Endothelial cell of umbilical vein (primary cell): ENCODE measurements around the gene INPP5F. TPM values are rescaled to one million over a fixed set of nuclear protein-coding genes. Genes with fewer than 3 reads are reported as not detected.

Source experiments
- BruUV-seq: library from RNA; stranded (reverse); fragments of 400-500 nt; replicated peaks from 2 replicates; lab custom pipeline; 2021; lab: Mats Ljungman, UMichigan
- CTCF ChIA-PET: fragments of 300-600, 350-600 bp; sonication (Branson Sonifier 250); formaldehyde crosslinking; loops from one replicate; lab custom pipeline; 2021; ENCODE audit warnings: antibody characterized with exemption, inconsistent platforms; lab: Charles Lee
- POLR2A ChIA-PET: fragments of 300-600, 350-600 bp; sonication (Branson Sonifier 250); formaldehyde crosslinking; loops from one replicate; lab custom pipeline; 2021; ENCODE audit warnings: antibody characterized with exemption, inconsistent platforms; lab: Charles Lee
- DNase-seq: peaks from one replicate; pipeline ENCODE4 v3.0.0-alpha.2; 2011; ENCODE audit warnings: low read depth, low spot score
- FAIRE-seq: peaks from 2 replicates; lab custom pipeline; 2011; peaks lifted over from hg19 to GRCh38; lab: Jason Lieb, UNC
- H2AFZ ChIP-seq: 2 replicates; pipeline ENCODE4 v1.6.0; 2012; ENCODE audit warnings: low read depth, low read length, control low read depth, inconsistent platforms
- H3K27ac ChIP-seq: 2 replicates; pipeline ENCODE4 v1.5.1; 2011; ENCODE audit warnings: low read depth, mild to moderate bottlenecking, control low read depth, low read length, moderate library complexity; ENCODE audit not compliant: insufficient read depth
- H3K27me3 ChIP-seq, 2 experiments: 2 replicates each; pipeline versions ENCODE4 v1.6.0 to v1.6.1; 2011; ENCODE audit warnings: low read length in 2 of 2, mixed read lengths in 1 of 2; ENCODE audit not compliant: control insufficient read depth in 2 of 2, insufficient read depth in 2 of 2
- H3K36me3 ChIP-seq, 2 experiments: 2 replicates in 1 of 2; 3 replicates in 1 of 2; pipeline ENCODE4 v1.5.1; 2011; ENCODE audit warnings: low read length in 2 of 2, mild to moderate bottlenecking in 1 of 2, moderate library complexity in 1 of 2; ENCODE audit not compliant: control insufficient read depth in 2 of 2, insufficient read depth in 2 of 2; ENCODE audit errors: extremely low read depth in 1 of 2
- H3K4me1 ChIP-seq: 3 replicates; pipeline ENCODE4 v1.5.1; 2011; ENCODE audit warnings: mild to moderate bottlenecking, low read length; ENCODE audit not compliant: control insufficient read depth, insufficient read depth; ENCODE audit errors: extremely low read depth
- H3K4me2 ChIP-seq: 2 replicates; pipeline ENCODE4 v1.6.1; 2011; ENCODE audit warnings: low read length, control low read depth, mixed read lengths; ENCODE audit not compliant: insufficient read depth
- H3K4me3 ChIP-seq, 3 experiments: fragments of 200-600 bp in 1 of 3; sonication (generic), shearing (Covaris generic) in 1 of 3; replicated peaks in 1 of 3; 2 replicates each; pipeline ENCODE4 v1.5.1; 2011 to 2016; ENCODE audit warnings: control low read depth in 3 of 3, low read length in 3 of 3, mild to moderate bottlenecking in 2 of 3, inconsistent platforms in 1 of 3, low read depth in 1 of 3, moderate library complexity in 1 of 3; ENCODE audit not compliant: insufficient read depth in 1 of 3
- H3K79me2 ChIP-seq: 2 replicates; pipeline ENCODE4 v1.6.0; 2012; ENCODE audit warnings: low read length, inconsistent platforms; ENCODE audit not compliant: control insufficient read depth, insufficient read depth
- H3K9ac ChIP-seq: replicated peaks from 2 replicates; pipeline ENCODE3; 2011; ENCODE audit warnings: low read length, control low read depth; ENCODE audit not compliant: insufficient read depth; ENCODE audit errors: extremely low read depth
- H3K9me1 ChIP-seq: replicated peaks from 3 replicates; pipeline ENCODE4 v1.6.0; 2011; ENCODE audit warnings: mild to moderate bottlenecking, low read length; ENCODE audit not compliant: control insufficient read depth, insufficient read depth; ENCODE audit errors: extremely low read depth
- H3K9me3 ChIP-seq: replicated peaks from 2 replicates; pipeline ENCODE4 v1.5.1; 2012; ENCODE audit warnings: low read length, inconsistent platforms; ENCODE audit not compliant: control insufficient read depth, insufficient read depth
- H4K20me1 ChIP-seq: replicated peaks from 2 replicates; pipeline ENCODE3; 2011; ENCODE audit warnings: mild to moderate bottlenecking, low read length; ENCODE audit not compliant: control insufficient read depth, insufficient read depth; ENCODE audit errors: extremely low read depth
- CTCF ChIP-seq, 2 donors: IDR thresholded peaks; 1 replicate in 1 of 2; 2 replicates in 1 of 2; pipeline ENCODE4 v1.5.1; 2011; ENCODE audit warnings: low read length in 2 of 2, mild to moderate bottlenecking in 2 of 2, moderate library complexity in 2 of 2, control low read depth in 1 of 2, inconsistent platforms in 1 of 2, low read depth in 1 of 2; ENCODE audit not compliant: insufficient read depth in 1 of 2; ENCODE audit errors: extremely low read depth in 1 of 2
- EZH2 ChIP-seq: IDR thresholded peaks from 2 replicates; pipeline ENCODE4 v1.6.1; 2012; ENCODE audit warnings: borderline replicate concordance, low read depth, mild to moderate bottlenecking, moderate library complexity, low read length, inconsistent platforms; ENCODE audit not compliant: severe bottlenecking
- FOS ChIP-seq: IDR thresholded peaks from 2 replicates; pipeline ENCODE4 v1.6.1; 2011; ENCODE audit warnings: mild to moderate bottlenecking, low read length, moderate library complexity, borderline replicate concordance; ENCODE audit not compliant: insufficient read depth
- GATA2 ChIP-seq: IDR thresholded peaks from 2 replicates; pipeline ENCODE4 v1.7.0; 2011; ENCODE audit warnings: low read depth, mild to moderate bottlenecking, moderate library complexity, mixed read lengths, low read length; ENCODE audit not compliant: insufficient read length, insufficient read depth
- JUN ChIP-seq: IDR thresholded peaks from 2 replicates; pipeline ENCODE4 v1.6.1; 2011; ENCODE audit warnings: borderline replicate concordance, low read depth; ENCODE audit not compliant: insufficient read length, insufficient read depth
- MAX ChIP-seq: IDR thresholded peaks from 2 replicates; pipeline ENCODE4 v1.6.1; 2011; ENCODE audit not compliant: insufficient read depth, insufficient read length
- MYC ChIP-seq: IDR thresholded peaks from one replicate; pipeline ENCODE4 v1.6.1; 2011; ENCODE audit warnings: mild to moderate bottlenecking, low read depth, low read length
- POLR2A ChIP-seq: IDR thresholded peaks from 2 replicates; pipeline ENCODE4 v1.6.1; 2012; ENCODE audit warnings: low read depth, mild to moderate bottlenecking, control low read depth, low read length
- POLR2AphosphoS5 ChIP-seq: IDR thresholded peaks from 2 replicates; pipeline ENCODE4 v1.6.1; 2012; ENCODE audit warnings: low read depth, mild to moderate bottlenecking, control low read depth, low read length, moderate library complexity; ENCODE audit not compliant: insufficient read depth
- dilution Hi-C: fragments of 300-500 bp; cut with MboI; formaldehyde crosslinking; loops from one replicate; pipeline ENCODE4 v1.15.0; 2019; ENCODE audit warnings: low sequenced_read_pairs; ENCODE audit not compliant: extremely low pct_ligation_motif_present
- intact Hi-C: fragments of 100-400 bp; cut with micrococcal nuclease; formaldehyde crosslinking; loops from one replicate; pipeline ENCODE4 v1.10.0; 2022
- polyA plus RNA-seq, 4 experiments: library from polyadenylated mRNA; depleted of rRNA in 3 of 4; stranded (reverse) in 3 of 4; unstranded in 1 of 4; fragments of >200 nt; gene quantifications; 2 replicates each; pipeline versions ENCODE4 v1.2.1 to v1.2.3, GENCODE V29; 2011 to 2012; ENCODE audit warnings: missing spikeins in 1 of 4
- total RNA-seq: library from RNA; stranded (reverse); gene quantifications from 2 replicates; pipeline ENCODE4 v1.2.3, GENCODE V29; 2021

Gene INPP5F
- total and polyA plus RNA-seq, 2 donors (not counting 3 experiments of a cell fraction or from before 2014, with no cell fraction given) = 6.1 to 20.3 TPM

- BruUV-seq = no TSS peak
- POLR2A ChIA-PET = no interaction called here
- no peak overlapping the region for H3K27ac ChIP-seq
- CTCF ChIA-PET = interaction anchor here (8.3 kb wide), 1 partner anchor 105 kb away, joined by 280 read pairs; no protein-coding TSS in a partner anchor
- FAIRE-seq = no peak
- no peak overlapping the region for H3K9ac ChIP-seq
- peaks cover 12% of the 10 kb centered on the region for H3K79me2 ChIP-seq
- no peak overlapping the region for H2AFZ ChIP-seq
- dilution Hi-C loops = no loop called here
- H3K9me3 ChIP-seq = no peaks in the 10 kb centered on the region
- H3K4me1 ChIP-seq = peaks cover 8% of the 10 kb centered on the region
- H4K20me1 ChIP-seq = no peaks in the 10 kb centered on the region
- TF ChIP-seq MYC (no peak), GATA2 (no peak), FOS (no peak), MAX (no peak), POLR2AphosphoS5 (no peak)
- no peak overlapping the region for H3K4me3 ChIP-seq
- intact Hi-C loops = no loop called here
- H3K27me3 ChIP-seq = no peaks in the 10 kb centered on the region
- no peaks in the 10 kb centered on the region for H3K9me1 ChIP-seq
- no peak overlapping the region for H3K4me2 ChIP-seq
- DNase-seq = no peak
- no peaks in the 10 kb centered on the region for H3K36me3 ChIP-seq
Observed at GRCh38 chr10:119754085-119754484, 28.2 kb downstream of the INPP5F start.

GRCh38 chr10:119754936-119755335, 29.1 kb downstream of the INPP5F start:
- Histone ChIP-seq H3K4me1 (peaks cover 8% of the 10 kb centered on the region), H3K4me2 (no peak overlapping the region), H3K36me3 (no peaks in the 10 kb centered on the region), H3K79me2 (peaks cover 12% of the 10 kb centered on the region), H3K9me3 (no peaks in the 10 kb centered on the region), H3K27ac (no peak overlapping the region), H3K9me1 (no peaks in the 10 kb centered on the region), H4K20me1 (no peaks in the 10 kb centered on the region), H3K27me3 (no peaks in the 10 kb centered on the region), H3K4me3 (no peak overlapping the region), H3K9ac (no peak overlapping the region), H2AFZ (no peak overlapping the region)
- DNase-seq (no peak), FAIRE-seq (no peak)
- BruUV-seq = no TSS peak
- TF ChIP-seq POLR2AphosphoS5 (no peak), GATA2 (no peak), MYC (no peak), POLR2A (no peak), FOS (no peak), MAX (no peak), EZH2 (no peak), JUN (no peak), CTCF (IDR thresholded peaks at IDR 0.05; ENCODE audit: extremely low read depth in 1 of 2, insufficient read depth in 1 of 2, low read depth in 1 of 2, low read length in 2 of 2) (no peak)
- intact Hi-C loops (no loop called here), dilution Hi-C loops (no loop called here)
- ChIA-PET POLR2A (no interaction called here), CTCF (interaction anchor here (8.3 kb wide), 1 partner anchor 104 kb away, joined by 280 read pairs; no protein-coding TSS in a partner anchor)
